GM21619 (cell line): ENCODE data around the gene TMCC1.
"Not testable (repeated sequence)": the region's sequence is repeated elsewhere in the genome, so short reads cannot be mapped to it uniquely, and the experiment has no call there.

Experiments used
- ATAC-seq: cut with Tn5 transposase; IDR thresholded peaks from one replicate; pipeline ENCODE4 v1.9.1; 2021; ENCODE audit not compliant: unreplicated experiment

The TMCC1 gene

GRCh38 chr3:129612534-129613366, 280.8 kb downstream of the TMCC1 start:
- ATAC-seq: no peak

- no peak for ATAC-seq
Measured at GRCh38 chr3:129611812-129612533, 281.5 kb downstream of the TMCC1 start.

GRCh38 chr3:129611446-129611800, 282.1 kb downstream of the TMCC1 start:
- no peak for ATAC-seq

GRCh38 chr3:129610794-129611445, 282.6 kb downstream of the TMCC1 start:
- ATAC-seq: not testable (repeated sequence)

- ATAC-seq: no peak
Measured at GRCh38 chr3:129610276-129610675, 283.2 kb downstream of the TMCC1 start.

GRCh38 chr3:129609591-129610182, 283.8 kb downstream of the TMCC1 start:
- ATAC-seq: no peak

- no peak for ATAC-seq
Measured at GRCh38 chr3:129608936-129609590, 284.4 kb downstream of the TMCC1 start.

DNA sequence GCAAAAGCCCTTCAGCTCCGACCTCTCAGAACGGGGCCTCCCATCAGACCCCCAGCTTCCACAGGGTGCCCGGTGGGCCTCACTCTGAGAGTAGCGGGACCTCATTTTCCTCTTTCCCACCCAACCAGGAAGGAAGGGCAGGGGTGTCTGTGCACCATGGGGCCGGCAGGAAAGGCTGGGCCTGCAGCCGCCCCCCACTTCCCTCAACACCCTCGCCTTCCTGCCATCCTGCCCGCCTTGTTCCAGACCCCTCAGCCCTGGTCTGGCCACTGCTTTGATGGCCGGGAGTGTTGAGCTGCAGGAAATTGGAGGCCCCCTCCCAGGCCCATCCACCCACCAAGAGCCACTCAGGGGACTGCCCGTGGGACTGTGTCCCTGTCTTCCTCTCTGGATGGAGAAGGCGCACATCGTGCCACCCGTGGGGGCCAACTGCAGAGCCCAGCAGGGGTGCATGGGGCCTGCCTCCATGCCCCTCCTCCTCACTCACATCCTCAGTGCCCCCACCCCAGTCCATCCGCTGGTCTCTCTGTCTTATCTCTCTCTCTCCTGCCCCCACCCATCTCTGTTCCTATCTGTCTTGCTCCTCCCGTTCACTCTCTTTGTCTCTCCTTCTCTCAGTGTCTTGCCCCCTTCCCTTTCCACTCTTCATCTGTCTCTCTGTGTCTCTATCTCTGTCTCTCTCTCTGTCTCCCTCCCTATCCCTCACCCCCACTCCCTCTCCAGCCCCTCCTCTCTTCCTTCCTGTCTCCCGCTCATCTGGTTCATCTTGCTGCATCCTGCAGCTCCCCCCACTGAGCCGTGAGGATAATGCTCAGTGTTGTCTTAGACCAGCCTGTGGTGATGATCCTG, 285.2 kb downstream of the TMCC1 start:
- ATAC-seq: no peak

DNA sequence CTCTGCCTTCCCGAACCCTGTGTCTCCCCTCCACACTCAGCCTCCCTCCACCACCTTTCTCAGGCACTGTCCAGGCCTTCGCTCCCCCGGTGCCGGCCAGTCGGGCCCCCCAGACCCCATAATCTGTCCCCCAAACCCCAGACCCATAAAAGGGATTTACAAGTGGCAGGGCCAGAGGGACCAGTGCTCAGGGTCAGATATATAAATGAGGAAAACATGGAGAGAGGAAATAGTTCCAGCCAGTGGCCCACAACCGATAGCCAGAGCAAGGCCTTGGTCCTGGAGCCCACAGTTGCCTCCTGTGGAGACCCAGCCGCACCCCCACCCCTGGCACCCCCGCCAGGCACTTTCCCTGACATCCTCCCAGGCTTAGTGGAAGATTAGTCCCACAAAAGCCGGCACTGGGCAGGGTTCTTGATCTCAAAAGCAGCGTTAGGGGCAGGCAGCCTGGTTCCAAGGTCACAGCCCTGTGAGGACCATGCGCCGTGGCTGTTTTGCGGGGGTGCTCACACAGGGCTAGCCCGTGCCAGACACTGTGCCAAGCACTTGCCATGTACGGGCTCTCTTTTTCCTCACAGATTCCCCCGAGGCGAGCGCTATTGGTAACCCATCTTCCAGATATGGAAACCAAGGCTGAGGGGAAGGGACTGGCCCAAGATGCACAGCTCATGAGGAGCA, 286.0 kb downstream of the TMCC1 start:
- ATAC-seq: no peak

GRCh38 chr3:129606636-129607390, 286.7 kb downstream of the TMCC1 start, which contains the start of gene PLXND1:
Gene PLXND1, minus strand, starts transcription at chr3:129606676. Its CDS starts 37 bp downstream, at chr3:129606639.
- no peak for ATAC-seq

GRCh38 chr3:129605922-129606635, 287.4 kb downstream of the TMCC1 start:
- ATAC-seq: no peak

GRCh38 chr3:129605203-129605921, 288.1 kb downstream of the TMCC1 start:
- no peak for ATAC-seq

DNA sequence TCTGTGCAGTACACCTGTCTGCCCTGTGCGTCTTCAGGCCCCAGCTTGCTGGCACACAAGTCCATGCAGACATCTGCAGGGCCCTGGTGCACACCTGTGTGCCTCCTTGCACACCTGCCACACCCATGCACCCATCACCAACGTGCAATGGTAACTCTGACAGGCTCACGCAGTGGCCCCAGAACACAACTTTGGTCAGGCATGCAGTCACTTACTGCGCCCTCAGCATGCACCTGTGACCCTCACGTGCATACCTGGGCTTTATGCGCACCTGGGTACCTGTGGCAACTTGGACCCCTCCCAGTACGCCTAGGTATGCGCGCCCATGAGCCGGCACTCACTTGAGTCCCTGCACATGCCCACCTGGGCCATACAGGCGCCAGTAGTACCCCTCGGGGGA, 288.7 kb downstream of the TMCC1 start:
- no peak for ATAC-seq

DNA sequence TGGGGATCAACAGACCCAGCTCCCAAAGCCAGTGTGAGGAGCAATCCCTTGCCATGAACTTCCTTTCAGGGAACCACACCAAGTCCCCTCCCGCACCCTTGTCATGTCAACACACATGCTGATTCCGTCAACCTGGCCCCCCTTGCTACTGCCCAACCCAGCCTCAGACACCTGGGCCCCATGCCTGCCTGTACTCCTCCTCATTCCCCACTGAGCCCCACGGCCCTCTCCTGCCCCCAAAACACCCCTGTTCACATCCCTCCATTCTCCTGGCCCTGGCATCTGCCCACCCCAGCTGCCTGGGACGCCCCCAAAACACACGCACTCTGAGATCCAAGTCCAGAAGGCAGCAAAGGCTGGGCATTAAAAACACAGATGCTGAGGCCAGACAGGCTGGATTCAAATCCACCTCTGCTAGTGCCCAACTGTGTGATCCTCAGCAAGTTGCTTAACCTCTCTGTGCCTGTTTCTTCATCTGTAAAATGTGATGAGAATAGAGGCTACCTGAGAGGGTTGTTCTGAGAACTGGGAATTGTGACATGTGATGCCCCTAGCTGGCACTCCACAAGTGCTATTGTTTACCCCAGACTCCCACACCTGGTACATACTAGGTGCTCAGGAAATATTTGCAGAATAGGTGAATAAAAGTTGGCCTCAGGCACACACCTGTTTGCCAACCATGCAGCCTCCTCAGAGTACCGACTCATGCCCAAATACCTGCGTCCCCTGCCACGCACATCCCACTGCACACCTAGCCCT, 289.3 kb downstream of the TMCC1 start:
- no peak for ATAC-seq

DNA sequence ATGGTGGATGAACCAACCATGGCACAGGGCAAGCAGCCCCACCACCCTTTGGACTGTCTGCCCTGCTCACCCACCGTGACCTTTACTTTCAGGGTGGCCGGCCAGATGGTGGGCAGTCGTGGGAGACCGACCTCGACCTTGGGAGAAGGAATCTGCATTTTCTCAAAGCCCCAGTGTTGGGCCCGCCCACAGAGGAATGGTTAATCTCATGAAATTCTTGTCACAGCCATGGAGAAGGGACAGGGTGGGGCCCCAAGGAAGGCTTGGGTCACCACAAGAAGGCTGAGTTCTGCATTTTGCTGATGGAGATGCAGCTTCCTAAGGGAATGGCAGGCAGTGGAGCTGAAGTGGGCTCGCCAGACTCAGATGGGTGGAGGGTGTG, 290.0 kb downstream of the TMCC1 start:
- no peak for ATAC-seq

GRCh38 chr3:129602730-129603560, 290.6 kb downstream of the TMCC1 start:
- no peak for ATAC-seq
